ENCODE measurements around the gene PIP5KL1. TPM values are rescaled to one million over a fixed set of nuclear protein-coding genes. Genes with fewer than 3 reads are reported as not detected.
A peak's percentile ranks its signal among the peaks of the same experiment; 100 is the strongest.

PIP5KL1 gene
- total RNA-seq, 3 donors from 2014 or later = 0.58 to 1.9 (median 1.1) TPM

- intact Hi-C loops (cut with DNase I, micrococcal nuclease) = no loop called here
- Histone ChIP-seq H3K36me3 (ENCODE audit: low read depth) (no peaks in the 10 kb centered on the region), H3K4me1 (ENCODE audit: low read depth) (peaks cover 55% of the 10 kb centered on the region), H3K4me3 (no peak overlapping the region), H3K9me3 (no peaks in the 10 kb centered on the region)
- DNase-seq (peak in 2 of 3 donors; percentile 58 to 65), ATAC-seq (peak; percentile 30)
- no peak for TF ChIP-seq CTCF (IDR thresholded peaks at IDR 0.05)
Measured at GRCh38 chr9:127910613-127911205, 19.9 kb downstream of the PIP5KL1 start.

DNA sequence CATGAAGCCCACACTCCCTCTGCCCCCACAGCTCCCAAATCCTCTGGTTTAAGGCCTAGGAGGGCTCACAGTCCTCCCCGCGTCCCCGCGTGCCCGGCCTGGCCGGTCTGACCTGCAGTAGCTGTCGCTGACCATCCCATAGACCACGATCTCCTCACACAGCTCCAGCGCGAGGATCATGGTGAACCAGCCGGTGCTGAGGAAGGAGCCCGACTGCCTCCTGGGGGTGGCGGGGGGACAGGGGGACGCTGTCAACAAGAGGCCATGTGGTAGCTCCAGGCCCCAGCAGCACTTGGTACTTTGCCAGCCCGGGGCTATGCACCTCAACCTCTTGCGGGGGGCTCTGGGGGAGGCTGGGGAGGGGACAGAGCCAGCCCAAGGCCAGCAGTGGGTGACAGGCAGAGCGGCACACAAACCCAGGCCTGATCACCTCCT is 20.7 kb downstream of the PIP5KL1 start:
- Histone ChIP-seq H3K9me3 (no peaks in the 10 kb centered on the region), H3K4me1 (ENCODE audit: low read depth) (peaks cover 54% of the 10 kb centered on the region), H3K36me3 (ENCODE audit: low read depth) (no peaks in the 10 kb centered on the region), H3K4me3 (no peak overlapping the region)
- intact Hi-C loops (cut with DNase I, micrococcal nuclease) = no loop called here
- no peak for TF ChIP-seq CTCF (IDR thresholded peaks at IDR 0.05)
- DNase-seq (peak in 1 of 3 donors; percentile 47), ATAC-seq (no peak)

- no peaks in the 10 kb centered on the region for H3K9me3 ChIP-seq
- H3K4me1 ChIP-seq (ENCODE audit: low read depth) = peaks cover 58% of the 10 kb centered on the region
- intact Hi-C loops (cut with DNase I, micrococcal nuclease) = no loop called here
- ATAC-seq = no peak
- H3K36me3 ChIP-seq (ENCODE audit: low read depth) = no peaks in the 10 kb centered on the region
- DNase-seq = no peak
- no peak overlapping the region for H3K4me3 ChIP-seq
- TF ChIP-seq CTCF (IDR thresholded peaks at IDR 0.05) = no peak
Measured at GRCh38 chr9:127908660-127908926, 22.0 kb downstream of the PIP5KL1 start.

DNA sequence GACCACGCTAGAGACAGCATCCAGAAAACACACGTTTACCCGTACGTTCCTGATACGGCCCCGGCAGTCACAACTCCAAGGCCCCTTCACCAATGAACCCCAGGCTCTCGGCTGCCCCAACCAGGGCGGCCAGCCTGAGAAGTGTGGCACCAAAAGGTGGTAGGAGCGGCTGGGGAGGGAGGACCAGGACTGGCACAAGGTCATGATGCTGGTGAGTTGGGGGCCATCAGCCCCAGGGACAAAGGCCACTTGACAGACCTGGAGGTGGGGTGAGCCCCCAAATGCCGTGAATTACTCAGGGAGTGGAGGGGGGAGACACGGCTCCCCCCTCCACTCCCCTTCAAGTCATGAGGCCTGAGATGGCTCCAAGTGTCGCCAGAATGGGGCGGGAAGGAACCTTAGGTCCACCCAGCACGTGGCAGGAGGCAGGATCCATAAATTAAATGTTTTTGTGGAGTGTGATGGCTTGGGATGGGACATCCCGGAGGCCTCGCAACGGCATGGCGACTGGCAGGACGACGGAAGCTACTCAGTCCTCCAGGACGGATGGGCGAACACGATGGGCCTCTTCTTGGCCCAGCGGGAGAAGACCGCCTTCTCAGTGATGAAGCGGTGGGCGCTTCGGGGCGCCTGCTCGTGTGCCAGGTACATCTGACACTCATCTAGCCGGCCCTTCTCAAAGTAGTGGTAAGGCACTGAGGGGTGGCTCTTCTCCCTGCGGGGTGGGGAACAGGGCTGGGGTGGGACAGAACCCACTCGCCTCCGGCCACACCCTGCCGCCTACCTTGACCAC is 22.5 kb downstream of the PIP5KL1 start:
- DNase-seq = no peak
- intact Hi-C loops (cut with DNase I, micrococcal nuclease) = no loop called here
- no peaks in the 10 kb centered on the region for H3K9me3 ChIP-seq
- no peak for TF ChIP-seq CTCF (IDR thresholded peaks at IDR 0.05)
- peaks cover 61% of the 10 kb centered on the region for H3K4me1 ChIP-seq (ENCODE audit: low read depth)
- no peak overlapping the region for H3K4me3 ChIP-seq
- no peaks in the 10 kb centered on the region for H3K36me3 ChIP-seq (ENCODE audit: low read depth)
- no peak for ATAC-seq

GRCh38 chr9:127905788-127906191 is 24.8 kb downstream of the PIP5KL1 start:
- peak; percentile 39 for ATAC-seq
- no peaks in the 10 kb centered on the region for H3K9me3 ChIP-seq
- no peak for TF ChIP-seq CTCF (IDR thresholded peaks at IDR 0.05)
- intact Hi-C loops (cut with DNase I, micrococcal nuclease) = no loop called here
- H3K4me3 ChIP-seq = no peak overlapping the region
- peaks cover 68% of the 10 kb centered on the region for H3K4me1 ChIP-seq (ENCODE audit: low read depth)
- H3K36me3 ChIP-seq (ENCODE audit: low read depth) = no peaks in the 10 kb centered on the region
- peak in 2 of 3 donors; percentile 69 to 83 for DNase-seq

All from mucosa of descending colon (tissue), 3 donors.